ENCODE measurements around the gene SEPTIN2.

Gene SEPTIN2

GRCh38 chr2:241321886-241322285 lies 6.2 kb downstream of the SEPTIN2 start:
- no peak overlapping the region for H3K4me3 ChIP-seq (ENCODE audit: low read length in 2 of 2)

GRCh38 chr2:241323778-241324177 lies 8.1 kb downstream of the SEPTIN2 start:
- Histone ChIP-seq H3K27ac (ENCODE audit: low read depth in 2 of 2, low read length in 2 of 2) (no peak overlapping the region), H3K4me1 (ENCODE audit: control insufficient read depth in 2 of 2, insufficient read depth in 2 of 2, low read length in 2 of 2) (peaks cover 2 to 3% of the 10 kb centered on the region in 2 donors), H3K9ac (ENCODE audit: low read depth in 1 of 2, low read length in 2 of 2) (no peak overlapping the region), H3K4me3 (ENCODE audit: low read length in 2 of 2) (no peak overlapping the region), H3K27me3 (ENCODE audit: control insufficient read depth in 2 of 2, insufficient read depth in 2 of 2, low read length in 2 of 2) (no peaks in the 10 kb centered on the region), H3K36me3 (ENCODE audit: control insufficient read depth in 2 of 2, insufficient read depth in 2 of 2, low read length in 2 of 2) (peaks cover 9 to 19% of the 10 kb centered on the region in 2 donors), H3K9me3 (ENCODE audit: control insufficient read depth in 2 of 2, low read length in 2 of 2) (no peaks in the 10 kb centered on the region)

More at GRCh38 chr2:241321886-241322285, 6.2 kb downstream of the SEPTIN2 start:
- Histone ChIP-seq H3K9ac (ENCODE audit: low read depth in 1 of 2, low read length in 2 of 2) (no peak overlapping the region), H3K36me3 (ENCODE audit: control insufficient read depth in 2 of 2, insufficient read depth in 2 of 2, low read length in 2 of 2) (peaks cover 9 to 10% of the 10 kb centered on the region in 2 donors), H3K9me3 (ENCODE audit: control insufficient read depth in 2 of 2, low read length in 2 of 2) (no peaks in the 10 kb centered on the region), H3K27ac (ENCODE audit: low read depth in 2 of 2, low read length in 2 of 2) (no peak overlapping the region), H3K4me1 (ENCODE audit: control insufficient read depth in 2 of 2, insufficient read depth in 2 of 2, low read length in 2 of 2) (peaks cover 15 to 18% of the 10 kb centered on the region in 2 donors), H3K27me3 (ENCODE audit: control insufficient read depth in 2 of 2, insufficient read depth in 2 of 2, low read length in 2 of 2) (no peaks in the 10 kb centered on the region)

- no peak overlapping the region for H3K9ac ChIP-seq (ENCODE audit: low read depth in 1 of 2, low read length in 2 of 2)
- H3K36me3 ChIP-seq (ENCODE audit: control insufficient read depth in 2 of 2, insufficient read depth in 2 of 2, low read length in 2 of 2), result peaks cover 15 to 23% of the 10 kb centered on the region in 2 donors
- no peaks in the 10 kb centered on the region for H3K9me3 ChIP-seq (ENCODE audit: control insufficient read depth in 2 of 2, low read length in 2 of 2)
- no peaks in the 10 kb centered on the region for H3K27me3 ChIP-seq (ENCODE audit: control insufficient read depth in 2 of 2, insufficient read depth in 2 of 2, low read length in 2 of 2)
- peaks cover 2 to 3% of the 10 kb centered on the region in 2 donors for H3K4me1 ChIP-seq (ENCODE audit: control insufficient read depth in 2 of 2, insufficient read depth in 2 of 2, low read length in 2 of 2)
- no peak overlapping the region for H3K27ac ChIP-seq (ENCODE audit: low read depth in 2 of 2, low read length in 2 of 2)
- no peak overlapping the region for H3K4me3 ChIP-seq (ENCODE audit: low read length in 2 of 2)
Observed at GRCh38 chr2:241324775-241325174, 9.1 kb downstream of the SEPTIN2 start.

GRCh38 chr2:241325257-241325656 lies 9.5 kb downstream of the SEPTIN2 start:
- H3K4me1 ChIP-seq (ENCODE audit: control insufficient read depth in 2 of 2, insufficient read depth in 2 of 2, low read length in 2 of 2), result peaks cover 2 to 3% of the 10 kb centered on the region in 2 donors
- no peak overlapping the region for H3K9ac ChIP-seq (ENCODE audit: low read depth in 1 of 2, low read length in 2 of 2)
- no peaks in the 10 kb centered on the region for H3K9me3 ChIP-seq (ENCODE audit: control insufficient read depth in 2 of 2, low read length in 2 of 2)
- H3K27ac ChIP-seq (ENCODE audit: low read depth in 2 of 2, low read length in 2 of 2), result no peak overlapping the region
- no peak overlapping the region for H3K4me3 ChIP-seq (ENCODE audit: low read length in 2 of 2)
- no peaks in the 10 kb centered on the region for H3K27me3 ChIP-seq (ENCODE audit: control insufficient read depth in 2 of 2, insufficient read depth in 2 of 2, low read length in 2 of 2)
- H3K36me3 ChIP-seq (ENCODE audit: control insufficient read depth in 2 of 2, insufficient read depth in 2 of 2, low read length in 2 of 2), result peaks cover 18 to 27% of the 10 kb centered on the region in 2 donors

GRCh38 chr2:241329669-241330615 lies 14.2 kb downstream of the SEPTIN2 start:
- no peaks in the 10 kb centered on the region for H3K27me3 ChIP-seq (ENCODE audit: control insufficient read depth in 2 of 2, insufficient read depth in 2 of 2, low read length in 2 of 2)
- no peaks in the 10 kb centered on the region for H3K4me1 ChIP-seq (ENCODE audit: control insufficient read depth in 2 of 2, insufficient read depth in 2 of 2, low read length in 2 of 2)
- H3K9ac ChIP-seq (ENCODE audit: low read depth in 1 of 2, low read length in 2 of 2), result no peak overlapping the region
- peaks cover 32 to 52% of the 10 kb centered on the region in 2 donors for H3K36me3 ChIP-seq (ENCODE audit: control insufficient read depth in 2 of 2, insufficient read depth in 2 of 2, low read length in 2 of 2)
- no peaks in the 10 kb centered on the region for H3K9me3 ChIP-seq (ENCODE audit: control insufficient read depth in 2 of 2, low read length in 2 of 2)
- no peak overlapping the region for H3K4me3 ChIP-seq (ENCODE audit: low read length in 2 of 2)
- no peak overlapping the region for H3K27ac ChIP-seq (ENCODE audit: low read depth in 2 of 2, low read length in 2 of 2)

- Histone ChIP-seq H3K4me1 (ENCODE audit: control insufficient read depth in 2 of 2, insufficient read depth in 2 of 2, low read length in 2 of 2) (no peaks in the 10 kb centered on the region), H3K9ac (ENCODE audit: low read depth in 1 of 2, low read length in 2 of 2) (no peak overlapping the region), H3K27ac (ENCODE audit: low read depth in 2 of 2, low read length in 2 of 2) (no peak overlapping the region), H3K4me3 (ENCODE audit: low read length in 2 of 2) (no peak overlapping the region), H3K27me3 (ENCODE audit: control insufficient read depth in 2 of 2, insufficient read depth in 2 of 2, low read length in 2 of 2) (no peaks in the 10 kb centered on the region), H3K36me3 (ENCODE audit: control insufficient read depth in 2 of 2, insufficient read depth in 2 of 2, low read length in 2 of 2) (peaks cover 38 to 54% of the 10 kb centered on the region in 2 donors), H3K9me3 (ENCODE audit: control insufficient read depth in 2 of 2, low read length in 2 of 2) (no peaks in the 10 kb centered on the region)
Observed at GRCh38 chr2:241330616-241330981, 14.9 kb downstream of the SEPTIN2 start.

- Histone ChIP-seq H3K36me3 (ENCODE audit: control insufficient read depth in 2 of 2, insufficient read depth in 2 of 2, low read length in 2 of 2) (peaks cover 45 to 69% of the 10 kb centered on the region in 2 donors), H3K27me3 (ENCODE audit: control insufficient read depth in 2 of 2, insufficient read depth in 2 of 2, low read length in 2 of 2) (no peaks in the 10 kb centered on the region), H3K4me3 (ENCODE audit: low read length in 2 of 2) (no peak overlapping the region), H3K9ac (ENCODE audit: low read depth in 1 of 2, low read length in 2 of 2) (no peak overlapping the region), H3K9me3 (ENCODE audit: control insufficient read depth in 2 of 2, low read length in 2 of 2) (no peaks in the 10 kb centered on the region), H3K27ac (ENCODE audit: low read depth in 2 of 2, low read length in 2 of 2) (no peak overlapping the region), H3K4me1 (ENCODE audit: control insufficient read depth in 2 of 2, insufficient read depth in 2 of 2, low read length in 2 of 2) (peaks cover 0 to 3% of the 10 kb centered on the region in 2 donors)
Observed at GRCh38 chr2:241334813-241335212, 19.1 kb downstream of the SEPTIN2 start.

- Histone ChIP-seq H3K9ac (ENCODE audit: low read depth in 1 of 2, low read length in 2 of 2) (peak overlapping the region in 1 of 2 donors; percentile 7), H3K4me1 (ENCODE audit: control insufficient read depth in 2 of 2, insufficient read depth in 2 of 2, low read length in 2 of 2) (peaks cover 3 to 4% of the 10 kb centered on the region in 2 donors), H3K27ac (ENCODE audit: low read depth in 2 of 2, low read length in 2 of 2) (no peak overlapping the region), H3K4me3 (ENCODE audit: low read length in 2 of 2) (no peak overlapping the region), H3K27me3 (ENCODE audit: control insufficient read depth in 2 of 2, insufficient read depth in 2 of 2, low read length in 2 of 2) (no peaks in the 10 kb centered on the region), H3K9me3 (ENCODE audit: control insufficient read depth in 2 of 2, low read length in 2 of 2) (no peaks in the 10 kb centered on the region), H3K36me3 (ENCODE audit: control insufficient read depth in 2 of 2, insufficient read depth in 2 of 2, low read length in 2 of 2) (peaks cover 49 to 71% of the 10 kb centered on the region in 2 donors)
Observed at GRCh38 chr2:241339839-241340630, 24.3 kb downstream of the SEPTIN2 start.

GRCh38 chr2:241340631-241341163 lies 25.0 kb downstream of the SEPTIN2 start:
- Histone ChIP-seq H3K36me3 (ENCODE audit: control insufficient read depth in 2 of 2, insufficient read depth in 2 of 2, low read length in 2 of 2) (peaks cover 49 to 70% of the 10 kb centered on the region in 2 donors), H3K27me3 (ENCODE audit: control insufficient read depth in 2 of 2, insufficient read depth in 2 of 2, low read length in 2 of 2) (no peaks in the 10 kb centered on the region), H3K4me3 (ENCODE audit: low read length in 2 of 2) (no peak overlapping the region), H3K9ac (ENCODE audit: low read depth in 1 of 2, low read length in 2 of 2) (peak overlapping the region in 1 of 2 donors; percentile 7), H3K9me3 (ENCODE audit: control insufficient read depth in 2 of 2, low read length in 2 of 2) (no peaks in the 10 kb centered on the region), H3K4me1 (ENCODE audit: control insufficient read depth in 2 of 2, insufficient read depth in 2 of 2, low read length in 2 of 2) (peaks cover 3 to 4% of the 10 kb centered on the region in 2 donors), H3K27ac (ENCODE audit: low read depth in 2 of 2, low read length in 2 of 2) (peak overlapping the region in 1 of 2 donors; percentile 25)
